ENCODE measurements around the gene TMPRSS11D. TPM values are rescaled to one million over a fixed set of nuclear protein-coding genes. Genes with fewer than 3 reads are reported as not detected.

The TMPRSS11D gene
- total RNA-seq, 2 experiments from 2014 or later, result not detected

GRCh38 chr4:67915400-67915966, 31.7 kb upstream of the TMPRSS11D start:
- ChIA-PET CTCF (ENCODE audit: unreplicated experiment) (no interaction called here), POLR2A (interaction anchor here (1.5 to 1.7 kb wide), 3 partner anchors 10 to 17 kb away, joined by 3 to 5 read pairs (median 5); no protein-coding TSS in a partner anchor)
- Histone ChIP-seq H3K79me2 (ENCODE audit: insufficient read depth, low read depth, low read length) (no peaks in the 10 kb centered on the region), H4K20me1 (ENCODE audit: insufficient read depth, low read length) (no peaks in the 10 kb centered on the region), H3K4me1 (ENCODE audit: insufficient read depth, low read length, poor library complexity, severe bottlenecking) (no peaks in the 10 kb centered on the region), H2AFZ (ENCODE audit: low read length) (no peak overlapping the region), H3K9me2 (ENCODE audit: insufficient read depth, low read length) (no peaks in the 10 kb centered on the region), H3K36me3 (ENCODE audit: insufficient read depth, low read length) (no peaks in the 10 kb centered on the region), H3K4me2 (ENCODE audit: low read length) (no peak overlapping the region), H3K27ac (ENCODE audit: low read depth, low read length, poor library complexity, severe bottlenecking) (no peak overlapping the region), H3K4me3 (ENCODE audit: low read depth, low read length, poor library complexity, severe bottlenecking) (no peak overlapping the region), H3K9me3 (ENCODE audit: low read length) (no peaks in the 10 kb centered on the region)
- TF ChIP-seq, protein P1, sequence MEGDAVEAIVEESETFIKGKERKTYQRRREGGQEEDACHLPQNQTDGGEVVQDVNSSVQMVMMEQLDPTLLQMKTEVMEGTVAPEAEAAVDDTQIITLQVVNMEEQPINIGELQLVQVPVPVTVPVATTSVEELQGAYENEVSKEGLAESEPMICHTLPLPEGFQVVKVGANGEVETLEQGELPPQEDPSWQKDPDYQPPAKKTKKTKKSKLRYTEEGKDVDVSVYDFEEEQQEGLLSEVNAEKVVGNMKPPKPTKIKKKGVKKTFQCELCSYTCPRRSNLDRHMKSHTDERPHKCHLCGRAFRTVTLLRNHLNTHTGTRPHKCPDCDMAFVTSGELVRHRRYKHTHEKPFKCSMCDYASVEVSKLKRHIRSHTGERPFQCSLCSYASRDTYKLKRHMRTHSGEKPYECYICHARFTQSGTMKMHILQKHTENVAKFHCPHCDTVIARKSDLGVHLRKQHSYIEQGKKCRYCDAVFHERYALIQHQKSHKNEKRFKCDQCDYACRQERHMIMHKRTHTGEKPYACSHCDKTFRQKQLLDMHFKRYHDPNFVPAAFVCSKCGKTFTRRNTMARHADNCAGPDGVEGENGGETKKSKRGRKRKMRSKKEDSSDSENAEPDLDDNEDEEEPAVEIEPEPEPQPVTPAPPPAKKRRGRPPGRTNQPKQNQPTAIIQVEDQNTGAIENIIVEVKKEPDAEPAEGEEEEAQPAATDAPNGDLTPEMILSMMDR (conservative IDR thresholded peaks at IDR 0.05; ENCODE audit: low read length), result no peak
- TF ChIP-seq EZH2phosphoT487 (IDR thresholded peaks at IDR 0.05; ENCODE audit: borderline replicate concordance, low read depth, low read length), result no peak
- intact Hi-C loops (cut with micrococcal nuclease; ENCODE audit: unreplicated experiment), result no loop called here
- DNase-seq (ENCODE audit: low spot score), result no peak
- no TSS peak for BruUV-seq (replicated peaks)

DNA sequence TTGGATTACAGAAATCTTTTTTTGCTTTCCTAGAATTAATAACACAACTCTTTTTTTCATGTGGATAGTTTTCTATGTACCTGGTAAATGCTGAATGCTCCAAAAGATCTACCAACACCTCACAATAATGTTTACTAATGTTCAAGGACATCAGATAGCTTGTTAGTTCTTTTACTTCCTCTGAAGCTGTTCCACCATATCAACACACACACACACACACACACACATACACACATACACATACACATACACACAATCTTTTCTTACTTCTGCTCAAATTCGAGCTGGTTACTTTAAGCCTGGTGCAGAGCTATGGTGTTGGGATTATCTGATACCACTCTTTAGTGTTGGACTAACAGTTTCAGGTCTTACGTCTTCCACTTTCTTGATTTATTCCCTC, 28.3 kb upstream of the TMPRSS11D start:
- Histone ChIP-seq H3K9me2 (ENCODE audit: insufficient read depth, low read length) (no peaks in the 10 kb centered on the region), H2AFZ (ENCODE audit: low read length) (no peak overlapping the region), H3K9me3 (ENCODE audit: low read length) (no peaks in the 10 kb centered on the region), H3K4me3 (ENCODE audit: low read depth, low read length, poor library complexity, severe bottlenecking) (no peak overlapping the region), H3K4me2 (ENCODE audit: low read length) (no peak overlapping the region), H3K79me2 (ENCODE audit: insufficient read depth, low read depth, low read length) (no peaks in the 10 kb centered on the region), H3K4me1 (ENCODE audit: insufficient read depth, low read length, poor library complexity, severe bottlenecking) (no peaks in the 10 kb centered on the region), H3K27ac (ENCODE audit: low read depth, low read length, poor library complexity, severe bottlenecking) (no peak overlapping the region), H4K20me1 (ENCODE audit: insufficient read depth, low read length) (no peaks in the 10 kb centered on the region), H3K36me3 (ENCODE audit: insufficient read depth, low read length) (no peaks in the 10 kb centered on the region)
- DNase-seq (ENCODE audit: low spot score), result no peak
- ChIA-PET POLR2A (interaction anchor here (0.7 to 1.0 kb wide), 2 partner anchors 17 to 98 kb away, joined by 3 to 4 read pairs; no protein-coding TSS in a partner anchor), CTCF (ENCODE audit: unreplicated experiment) (no interaction called here)
- no TSS peak for BruUV-seq (replicated peaks)
- TF ChIP-seq, protein P1 (conservative IDR thresholded peaks at IDR 0.05; ENCODE audit: low read length), result no peak
- TF ChIP-seq EZH2phosphoT487 (IDR thresholded peaks at IDR 0.05; ENCODE audit: borderline replicate concordance, low read depth, low read length), result no peak
- intact Hi-C loops (cut with micrococcal nuclease; ENCODE audit: unreplicated experiment), result no loop called here

DNA sequence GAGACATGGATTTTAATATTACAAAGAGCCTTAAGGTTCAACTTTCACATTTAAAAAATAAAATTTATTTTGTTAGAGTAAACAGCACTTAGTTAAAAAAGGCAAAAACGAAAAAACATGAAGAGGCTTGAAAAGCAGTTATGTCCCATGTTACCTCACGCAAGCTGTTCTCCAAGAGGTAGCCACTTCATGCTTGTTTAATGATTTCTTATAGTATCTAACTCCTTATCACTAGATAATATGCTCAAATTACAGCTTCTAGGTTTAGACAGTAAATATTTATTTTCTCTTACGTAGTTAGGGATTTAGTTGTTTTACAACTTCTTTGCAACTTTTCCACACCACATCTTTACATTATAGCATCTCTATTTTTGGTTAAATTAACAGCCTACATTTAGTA, 27.8 kb upstream of the TMPRSS11D start:
- H4K20me1 ChIP-seq (ENCODE audit: insufficient read depth, low read length), result no peaks in the 10 kb centered on the region
- H3K4me2 ChIP-seq (ENCODE audit: low read length), result no peak overlapping the region
- CTCF ChIA-PET (ENCODE audit: unreplicated experiment), result interaction anchor here (1.2 kb wide), 1 partner anchor 366 kb away, joined by 4 read pairs; the partner anchor contains the start of gene CENPC
- H3K4me1 ChIP-seq (ENCODE audit: insufficient read depth, low read length, poor library complexity, severe bottlenecking), result no peaks in the 10 kb centered on the region
- no peak overlapping the region for H2AFZ ChIP-seq (ENCODE audit: low read length)
- intact Hi-C loops (cut with micrococcal nuclease; ENCODE audit: unreplicated experiment), result no loop called here
- BruUV-seq (replicated peaks), result no TSS peak
- no peaks in the 10 kb centered on the region for H3K9me3 ChIP-seq (ENCODE audit: low read length)
- H3K9me2 ChIP-seq (ENCODE audit: insufficient read depth, low read length), result no peaks in the 10 kb centered on the region
- no peak for DNase-seq (ENCODE audit: low spot score)
- POLR2A ChIA-PET, result interaction anchor here (0.6 to 1.1 kb wide), 3 partner anchors 17 to 367 kb away, joined by 3 to 7 read pairs (median 3); no protein-coding TSS in a partner anchor
- no peak for TF ChIP-seq EZH2phosphoT487 (IDR thresholded peaks at IDR 0.05; ENCODE audit: borderline replicate concordance, low read depth, low read length)
- TF ChIP-seq, protein P1 (conservative IDR thresholded peaks at IDR 0.05; ENCODE audit: low read length), result no peak
- H3K4me3 ChIP-seq (ENCODE audit: low read depth, low read length, poor library complexity, severe bottlenecking), result no peak overlapping the region
- H3K79me2 ChIP-seq (ENCODE audit: insufficient read depth, low read depth, low read length), result no peaks in the 10 kb centered on the region
- H3K36me3 ChIP-seq (ENCODE audit: insufficient read depth, low read length), result no peaks in the 10 kb centered on the region
- H3K27ac ChIP-seq (ENCODE audit: low read depth, low read length, poor library complexity, severe bottlenecking), result no peak overlapping the region
